HG02571 (cell line): ENCODE measurements around the gene ABCA6.

ENCODE experiments used
- ATAC-seq: cut with Tn5 transposase; IDR thresholded peaks from one replicate; pipeline ENCODE4 v1.9.1; 2021; ENCODE audit warnings: mild to moderate bottlenecking, moderate library complexity; ENCODE audit not compliant: unreplicated experiment

The ABCA6 gene

DNA sequence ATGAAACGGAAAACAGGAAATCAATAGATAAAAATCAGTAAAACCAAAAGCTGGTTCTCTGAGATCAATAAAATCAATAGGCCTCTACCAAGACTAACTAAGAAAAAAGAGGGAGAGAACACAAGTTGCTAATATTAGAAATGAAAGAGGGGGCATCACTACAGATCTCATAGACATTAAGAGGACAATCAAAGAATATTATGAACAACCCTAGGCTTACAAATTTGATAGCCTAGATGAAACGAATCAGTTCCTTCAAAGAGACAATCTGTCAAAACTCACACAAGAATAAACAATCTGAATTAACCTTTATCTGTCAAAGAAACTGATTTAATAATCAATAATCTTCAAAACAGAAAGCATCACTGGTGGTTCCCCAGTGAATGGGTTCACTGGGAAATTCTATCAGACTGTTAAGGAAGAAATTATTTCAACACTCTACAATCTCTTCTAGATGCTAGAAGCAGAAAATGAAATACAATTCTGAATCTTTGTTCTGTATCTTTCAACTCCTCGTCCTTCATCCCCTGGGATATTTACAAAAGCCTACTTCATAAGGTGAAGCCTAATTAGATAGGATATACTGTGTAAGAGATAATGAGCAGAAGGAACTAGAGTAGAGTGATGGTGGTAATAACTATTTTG lies 85.4 kb downstream of the ABCA6 start:
- no peak for ATAC-seq

DNA sequence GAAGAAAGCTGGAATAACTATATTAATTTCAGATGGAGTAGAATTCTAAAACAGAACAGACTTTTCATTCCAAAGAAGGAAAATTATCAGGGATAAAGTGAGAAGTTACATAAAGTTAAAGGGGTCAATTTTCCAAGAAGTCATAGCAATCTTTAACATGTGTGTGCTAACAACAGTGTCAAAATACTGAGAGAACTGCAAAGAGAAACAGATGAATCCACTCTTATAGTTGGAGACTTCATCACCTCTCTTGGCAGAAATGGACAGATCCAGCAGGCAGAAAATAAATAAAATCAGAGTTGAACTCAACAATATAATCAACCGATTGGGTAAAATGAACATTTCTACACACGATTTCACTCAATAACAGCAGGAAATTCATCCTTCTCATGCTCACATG lies 86.4 kb downstream of the ABCA6 start:
- no peak for ATAC-seq

GRCh38 chr17:69050999-69051775 lies 90.5 kb downstream of the ABCA6 start:
- no peak for ATAC-seq

GRCh38 chr17:69048634-69049033 lies 93.1 kb downstream of the ABCA6 start:
- ATAC-seq, result no peak

DNA sequence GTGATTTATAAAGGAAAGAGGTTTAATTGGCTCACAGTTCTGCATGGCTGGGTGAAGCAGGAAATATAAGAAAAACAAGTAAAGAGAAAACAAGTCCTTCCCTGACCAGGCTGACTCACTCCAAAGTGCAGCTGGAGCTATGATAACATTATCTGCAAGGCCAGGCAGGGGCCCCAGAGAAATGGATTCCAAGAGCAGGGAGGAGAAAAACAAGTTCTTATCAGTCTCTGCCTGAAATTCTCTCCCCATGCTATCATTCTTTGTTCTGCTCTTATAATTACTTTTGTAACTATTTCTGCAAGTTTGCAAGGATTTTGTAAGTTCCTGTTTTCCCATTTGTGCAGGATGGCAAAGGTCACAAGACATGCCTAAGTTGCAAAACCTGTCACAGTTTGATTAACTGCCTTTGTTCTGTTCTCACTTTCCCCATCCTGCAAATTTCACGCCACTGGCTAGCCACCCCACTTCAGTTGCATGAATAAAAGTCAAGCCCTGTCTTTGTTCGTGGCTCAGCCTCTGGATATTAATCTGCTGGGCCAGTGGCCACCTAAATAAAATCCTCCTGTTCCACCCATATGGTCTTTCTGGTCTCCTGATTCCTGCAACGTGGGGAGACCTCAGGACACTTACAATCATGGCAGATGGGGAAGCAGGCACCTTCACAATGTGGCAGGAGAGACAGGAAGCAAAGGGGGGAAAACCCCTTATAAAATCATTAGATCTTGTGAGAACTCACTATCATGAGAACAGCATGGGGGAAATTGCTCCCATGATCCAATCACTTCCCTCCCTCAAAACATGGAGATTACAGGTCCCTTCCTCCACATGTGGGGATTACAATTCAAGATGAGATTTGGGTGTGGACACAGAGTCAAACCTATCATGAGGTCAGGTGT lies 94.1 kb downstream of the ABCA6 start:
- no peak for ATAC-seq

GRCh38 chr17:69046121-69046807 lies 95.4 kb downstream of the ABCA6 start:
- no peak for ATAC-seq

DNA sequence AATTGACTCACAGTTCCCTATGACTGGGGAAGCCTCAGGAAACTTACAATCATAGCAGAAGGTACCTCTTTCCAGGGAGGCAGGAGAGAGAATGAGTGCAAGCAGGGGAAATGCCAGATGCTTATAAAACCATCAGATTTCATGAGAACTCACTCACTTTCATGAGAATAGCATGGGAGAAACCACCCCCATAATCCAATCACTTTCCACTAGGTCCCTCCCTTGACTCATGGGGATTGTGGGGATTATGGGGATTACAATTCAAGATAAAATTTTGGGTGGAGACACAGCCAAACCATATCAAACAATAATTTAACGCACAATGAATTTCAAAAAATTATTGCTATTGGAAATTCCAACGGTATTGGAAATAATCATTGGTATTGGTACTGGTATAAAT lies 96.0 kb downstream of the ABCA6 start:
- ATAC-seq, result no peak

GRCh38 chr17:69044371-69044770 lies 97.3 kb downstream of the ABCA6 start:
- no peak for ATAC-seq

DNA sequence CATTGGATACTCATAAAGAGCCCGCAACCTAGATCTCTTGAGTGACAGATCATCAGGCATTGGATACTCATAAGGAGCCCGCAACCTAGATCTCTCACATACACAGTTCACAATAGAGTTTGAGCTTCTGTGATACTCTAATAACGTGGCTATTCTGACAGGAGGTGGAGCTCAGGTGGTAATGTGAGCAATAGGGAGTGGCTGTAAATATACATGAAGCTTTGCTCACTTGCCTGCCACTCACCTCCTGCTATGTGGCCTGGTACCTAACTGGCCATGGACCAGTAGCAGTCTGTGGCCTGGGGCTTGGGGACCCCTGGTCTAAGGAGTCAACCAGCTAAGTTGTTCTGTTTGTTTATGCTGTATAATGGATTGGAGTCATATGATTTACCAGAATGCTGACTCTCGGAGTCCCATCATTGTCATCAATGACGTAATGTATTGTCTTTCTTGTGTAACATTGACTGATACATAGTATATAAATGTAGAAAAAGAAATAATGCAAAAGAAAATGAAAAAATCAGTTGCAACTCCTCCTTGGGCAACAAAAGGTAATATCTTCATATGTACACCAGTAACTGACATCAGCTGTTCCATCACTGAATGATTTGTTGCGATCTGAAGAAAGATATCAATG lies 98.5 kb downstream of the ABCA6 start:
- ATAC-seq, result no peak

DNA sequence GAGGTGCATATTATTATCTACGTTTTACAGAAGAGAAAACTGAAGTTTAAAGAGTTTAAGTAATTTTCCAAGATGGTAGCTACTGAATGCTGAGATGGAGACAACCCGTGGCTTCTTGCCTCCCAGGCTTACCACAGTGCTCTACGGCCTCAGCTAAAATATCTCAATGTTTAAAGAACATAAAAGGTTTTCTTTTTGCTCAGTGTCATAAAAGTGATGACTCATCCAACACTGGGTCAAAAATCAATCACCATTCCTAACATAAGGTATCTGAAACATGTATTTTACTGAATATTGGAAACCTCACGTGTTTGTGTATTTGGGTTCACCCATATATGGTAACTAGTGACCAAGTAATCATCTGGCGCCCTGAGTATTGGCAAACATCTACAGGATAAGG lies 99.4 kb downstream of the ABCA6 start:
- ATAC-seq, result no peak

- ATAC-seq, result no peak
These were observed 109.9 kb downstream of the ABCA6 start for GRCh38 chr17:69031839-69032238.

- ATAC-seq, result no peak
These were observed 111.5 kb downstream of the ABCA6 start for GRCh38 chr17:69030169-69030568.
